HCEC 1CT (cell line): ENCODE results near the gene CACNA1I.

Experiments used
- DNase-seq: peaks from one replicate; pipeline ENCODE4 v3.0.0-alpha.2; 2017

Gene CACNA1I

GRCh38 chr22:39535831-39536449 lies 34.6 kb upstream of the CACNA1I start:
- DNase-seq: no peak

GRCh38 chr22:39536711-39537110 lies 33.8 kb upstream of the CACNA1I start:
- DNase-seq: no peak

GRCh38 chr22:39537975-39538374 lies 32.6 kb upstream of the CACNA1I start:
- no peak for DNase-seq

GRCh38 chr22:39543095-39543494 lies 27.5 kb upstream of the CACNA1I start:
- peak; percentile 34 for DNase-seq

GRCh38 chr22:39545386-39546365 lies 24.9 kb upstream of the CACNA1I start:
- no peak for DNase-seq

GRCh38 chr22:39546889-39547586 lies 23.5 kb upstream of the CACNA1I start:
- DNase-seq: peak; percentile 66

GRCh38 chr22:39547587-39547947 lies 23.0 kb upstream of the CACNA1I start:
- DNase-seq: no peak

- no peak for DNase-seq
Observed at GRCh38 chr22:39553429-39553828, 17.1 kb upstream of the CACNA1I start.

- DNase-seq: no peak
Observed at GRCh38 chr22:39554151-39554550, 16.4 kb upstream of the CACNA1I start.

GRCh38 chr22:39556970-39557841 lies 13.3 kb upstream of the CACNA1I start:
- DNase-seq: no peak

- DNase-seq: no peak
Observed at GRCh38 chr22:39558254-39558727, 12.3 kb upstream of the CACNA1I start.

- DNase-seq: no peak
Observed at GRCh38 chr22:39558950-39559349, 11.6 kb upstream of the CACNA1I start.

- DNase-seq: no peak
Observed at GRCh38 chr22:39559456-39560105, 11.0 kb upstream of the CACNA1I start.

- no peak for DNase-seq
Observed at GRCh38 chr22:39560127-39560526, 10.4 kb upstream of the CACNA1I start.

- DNase-seq: no peak
Observed at GRCh38 chr22:39562839-39563489, 7.6 kb upstream of the CACNA1I start.

GRCh38 chr22:39563571-39564428 lies 6.8 kb upstream of the CACNA1I start:
- DNase-seq: no peak

GRCh38 chr22:39565414-39565944 lies 5.1 kb upstream of the CACNA1I start:
- no peak for DNase-seq

- no peak for DNase-seq
Observed at GRCh38 chr22:39567135-39567946, 3.2 kb upstream of the CACNA1I start.
